H9 (cell line): Measurements from ENCODE around the gene SFRP5. TPM values are rescaled to one million over a fixed set of nuclear protein-coding genes. Genes with fewer than 3 reads are reported as not detected.

Experiments
- DNase-seq: peaks from one replicate; pipeline ENCODE4 v3.0.0-alpha.2; 2017
- H2AFZ ChIP-seq: one replicate; pipeline ENCODE4 v1.6.1; 2013; ENCODE audit warnings: mild to moderate bottlenecking, low read length, control low read depth, moderate library complexity
- H2AK5ac ChIP-seq: 2 replicates; pipeline ENCODE4 v1.6.1; 2013; ENCODE audit warnings: low read length, control low read depth, mixed read lengths; ENCODE audit not compliant: insufficient read length
- H2BK120ac ChIP-seq: one replicate; pipeline ENCODE4 v1.6.1; 2013; ENCODE audit warnings: low read depth, mild to moderate bottlenecking, low read length, control low read depth, inconsistent platforms; ENCODE audit not compliant: poor library complexity, severe bottlenecking
- H2BK12ac ChIP-seq: 2 replicates; pipeline ENCODE4 v1.6.1; 2013; ENCODE audit warnings: low read length, control low read depth, mixed read lengths, low read depth; ENCODE audit not compliant: insufficient read length
- H2BK15ac ChIP-seq: 2 replicates; pipeline ENCODE4 v1.6.1; 2013; ENCODE audit warnings: low read depth, low read length, control low read depth
- H2BK20ac ChIP-seq: one replicate; pipeline ENCODE4 v1.6.1; 2013; ENCODE audit warnings: low read depth, mild to moderate bottlenecking, low read length, control low read depth, inconsistent platforms; ENCODE audit not compliant: poor library complexity, severe bottlenecking
- H2BK5ac ChIP-seq: 2 replicates; pipeline ENCODE4 v1.6.1; 2013; ENCODE audit warnings: low read length, control low read depth, mixed read lengths; ENCODE audit not compliant: insufficient read length
- H3K14ac ChIP-seq: 2 replicates; pipeline ENCODE4 v1.6.1; 2013; ENCODE audit warnings: low read length, control low read depth; ENCODE audit not compliant: insufficient read depth
- H3K18ac ChIP-seq: 2 replicates; pipeline ENCODE4 v1.6.1; 2013; ENCODE audit warnings: low read depth, mild to moderate bottlenecking, mixed read lengths, low read length, control low read depth; ENCODE audit not compliant: insufficient read length
- H3K23ac ChIP-seq: 2 replicates; pipeline ENCODE4 v1.6.1; 2013; ENCODE audit warnings: low read length, control low read depth, mixed read lengths, low read depth; ENCODE audit not compliant: insufficient read length
- H3K23me2 ChIP-seq: 2 replicates; pipeline ENCODE4 v1.6.1; 2013; ENCODE audit warnings: low read depth, mild to moderate bottlenecking, mixed read lengths, low read length, control low read depth; ENCODE audit not compliant: insufficient read length, poor library complexity, severe bottlenecking
- H3K27ac ChIP-seq: 2 replicates; pipeline ENCODE4 v1.5.1; 2013; ENCODE audit warnings: low read length, control low read depth, mixed read lengths, low read depth; ENCODE audit not compliant: insufficient read length
- H3K27me3 ChIP-seq: 2 replicates; pipeline ENCODE4 v1.6.1; 2013; ENCODE audit warnings: low read length, control low read depth, inconsistent platforms; ENCODE audit not compliant: insufficient read depth
- H3K4ac ChIP-seq: 2 replicates; pipeline ENCODE4 v1.6.1; 2013; ENCODE audit warnings: low read depth, mild to moderate bottlenecking, control low read depth, inconsistent platforms, low read length, moderate library complexity
- H3K4me1 ChIP-seq: 2 replicates; pipeline ENCODE4 v1.6.1; 2013; ENCODE audit warnings: low read length, control low read depth, inconsistent platforms; ENCODE audit not compliant: insufficient read depth
- H3K4me2 ChIP-seq: 2 replicates; pipeline ENCODE4 v1.6.1; 2013; ENCODE audit warnings: low read length, control low read depth, mixed read lengths; ENCODE audit not compliant: insufficient read length, insufficient read depth
- H3K56ac ChIP-seq: 2 replicates; pipeline ENCODE4 v1.6.1; 2013; ENCODE audit warnings: low read depth, mild to moderate bottlenecking, mixed read lengths, low read length, control low read depth; ENCODE audit not compliant: insufficient read length
- H3K79me1 ChIP-seq: 2 replicates; pipeline ENCODE4 v1.6.1; 2013; ENCODE audit warnings: low read depth, mild to moderate bottlenecking, moderate library complexity, low read length, control low read depth, inconsistent platforms; ENCODE audit not compliant: insufficient read depth, poor library complexity, severe bottlenecking
- H3K79me2 ChIP-seq: 2 replicates; pipeline ENCODE4 v1.6.1; 2013; ENCODE audit warnings: low read length, control low read depth, inconsistent platforms; ENCODE audit not compliant: insufficient read depth
- H3K9ac ChIP-seq: 2 replicates; pipeline ENCODE4 v1.6.1; 2013; ENCODE audit warnings: low read length, control low read depth, mixed read lengths; ENCODE audit not compliant: insufficient read length; ENCODE audit errors: extremely low read depth
- H3K9me3 ChIP-seq: one replicate; pipeline ENCODE4 v1.6.1; 2013; ENCODE audit warnings: low read depth, low read length, inconsistent platforms; ENCODE audit not compliant: control insufficient read depth
- H3T11ph ChIP-seq: one replicate; pipeline ENCODE4 v1.6.1; 2013; ENCODE audit warnings: mild to moderate bottlenecking, low read length, control low read depth, inconsistent platforms
- H4K20me1 ChIP-seq: one replicate; pipeline ENCODE4 v1.6.1; 2013; ENCODE audit not compliant: control insufficient read depth, insufficient read length, insufficient read depth
- H4K5ac ChIP-seq: 2 replicates; pipeline ENCODE4 v1.6.1; 2013; ENCODE audit warnings: low read depth, mild to moderate bottlenecking, mixed read lengths, low read length, control low read depth; ENCODE audit not compliant: insufficient read length
- H4K8ac ChIP-seq: replicated peaks from 2 replicates; pipeline ENCODE4 v1.6.1; 2013; ENCODE audit warnings: low read length, control low read depth, mixed read lengths, low read depth; ENCODE audit not compliant: insufficient read length
- H4K91ac ChIP-seq: 2 replicates; pipeline ENCODE4 v1.6.1; 2013; ENCODE audit warnings: low read depth, mild to moderate bottlenecking, moderate library complexity, mixed read lengths, low read length, control low read depth; ENCODE audit not compliant: insufficient read length
- H3K27ac Mint-ChIP-seq, 3 experiments: 2 replicates in 2 of 3; 3 replicates in 1 of 3; pipeline ENCODE4 v1.8.0; 2020 to 2021; ENCODE audit warnings: mixed read lengths in 3 of 3, mild to moderate bottlenecking in 1 of 3, moderate library complexity in 1 of 3
- H3K27me3 Mint-ChIP-seq: 2 replicates; pipeline ENCODE4 v1.8.0; 2021; ENCODE audit warnings: low read depth, mild to moderate bottlenecking, moderate library complexity, mixed read lengths
- H3K36me3 Mint-ChIP-seq, 3 experiments: 2 replicates in 2 of 3; 3 replicates in 1 of 3; pipeline ENCODE4 v1.8.0; 2020 to 2021; ENCODE audit warnings: low read depth in 3 of 3, mixed read lengths in 3 of 3; ENCODE audit not compliant: insufficient read depth in 1 of 3
- H3K4me1 Mint-ChIP-seq, 2 experiments: 2 replicates each; pipeline ENCODE4 v1.8.0; 2020; ENCODE audit warnings: mixed read lengths in 2 of 2
- H3K4me3 Mint-ChIP-seq, 2 experiments: 2 replicates in 1 of 2; 3 replicates in 1 of 2; pipeline ENCODE4 v1.8.0; 2020 to 2021; ENCODE audit warnings: mild to moderate bottlenecking in 2 of 2, mixed read lengths in 2 of 2, moderate library complexity in 1 of 2
- H3K9me3 Mint-ChIP-seq, 2 experiments: 2 replicates in 1 of 2; 3 replicates in 1 of 2; pipeline ENCODE4 v1.8.0; 2020; ENCODE audit warnings: mild to moderate bottlenecking in 2 of 2, mixed read lengths in 2 of 2, moderate library complexity in 1 of 2
- CTCF ChIP-seq: fragments of 200-600 bp; sonication (generic); conservative IDR thresholded peaks from 3 replicates; pipeline ENCODE4 v1.8.0; 2021; ENCODE audit warnings: antibody characterized with exemption, mild to moderate bottlenecking
- WGBS: extraction: QIAGEN DNeasy Blood & Tissue Kit; methylation state at CpG from one replicate; pipeline ENCODE4 v1.1.7; 2013; ENCODE audit warnings: missing lambda C conversion rate, low lambda C conversion rate, mixed read lengths; ENCODE audit not compliant: insufficient read length; ENCODE audit errors: extremely low coverage; 5-methylcytosine and 5-hydroxymethylcytosine counted together
- total RNA-seq: library from RNA; stranded (reverse); gene quantifications from 2 replicates; pipeline ENCODE4 v1.2.1, GENCODE V29; 2021

SFRP5 gene
- total RNA-seq, 1 experiment from 2014 or later, result 1.7 TPM

- no peak overlapping the region for H3K23ac ChIP-seq
- Mint-ChIP-seq H3K36me3 (no peaks in the 10 kb centered on the region), H3K4me1 (peaks cover 23 to 33% of the 10 kb centered on the region in 2 experiments), H3K9me3 (no peaks in the 10 kb centered on the region), H3K27ac (no peak overlapping the region), H3K27me3 (peaks cover 3% of the 10 kb centered on the region; the same call in 1 of the 2 replicates), H3K4me3 (no peak overlapping the region)
- H3K4ac ChIP-seq, result no peak overlapping the region
- no peak overlapping the region for H2BK12ac ChIP-seq
- no peak overlapping the region for H3T11ph ChIP-seq
- H3K79me2 ChIP-seq, result no peaks in the 10 kb centered on the region
- no peak overlapping the region for H2BK20ac ChIP-seq
- H4K5ac ChIP-seq, result no peak overlapping the region
- H3K27ac ChIP-seq, result no peak overlapping the region
- peak; percentile 28; the same call in 2 of the 3 replicates for TF ChIP-seq CTCF
- H3K56ac ChIP-seq, result no peak overlapping the region
- H4K91ac ChIP-seq, result no peak overlapping the region
- no CpG with 5 or more reads among the region's 11 CpGs for WGBS
- peaks cover 4% of the 10 kb centered on the region for H4K20me1 ChIP-seq
- H3K4me1 ChIP-seq, result peaks cover 1% of the 10 kb centered on the region; the same call in 1 of the 2 replicates
- no peak overlapping the region for H2AFZ ChIP-seq
- H2BK5ac ChIP-seq, result no peak overlapping the region
- no peak for DNase-seq
- no peak overlapping the region for H2BK15ac ChIP-seq
- H3K23me2 ChIP-seq, result no peaks in the 10 kb centered on the region
- H3K18ac ChIP-seq, result no peak overlapping the region
- H3K14ac ChIP-seq, result no peak overlapping the region
- H3K9ac ChIP-seq, result no peak overlapping the region
- H3K27me3 ChIP-seq, result no peaks in the 10 kb centered on the region
- no peak overlapping the region for H2AK5ac ChIP-seq
- H3K4me2 ChIP-seq, result no peak overlapping the region
- no peaks in the 10 kb centered on the region for H3K79me1 ChIP-seq
- no peak overlapping the region for H4K8ac ChIP-seq
- no peaks in the 10 kb centered on the region for H3K9me3 ChIP-seq
- H2BK120ac ChIP-seq, result no peak overlapping the region
Observed at GRCh38 chr10:97782455-97783228, 10.8 kb upstream of the SFRP5 start.
